MM.1S (cell line): ENCODE results near the gene CABCOCO1.

ENCODE experiments used
- CTCF ChIP-seq: fragments of 300-600 bp; sonication (generic); IDR thresholded peaks from 2 replicates; pipeline ENCODE4 v1.5.1; 2016; ENCODE audit warnings: antibody characterized with exemption, low read length, mixed read lengths
- EZH2phosphoT487 ChIP-seq: fragments of 300-600 bp; sonication (generic); IDR thresholded peaks from 2 replicates; pipeline ENCODE4 v1.6.1; 2018; ENCODE audit warnings: antibody characterized with exemption, low read length

GRCh38 chr10:61692447-61693010 lies 29.8 kb downstream of the CABCOCO1 start:
- TF ChIP-seq CTCF (no peak), EZH2phosphoT487 (no peak)
